GM12872 (cell line): ENCODE data around the gene MAN1C1.

Experiments
- TF ChIP-seq, protein P1 (sequence below): IDR thresholded peaks from 3 replicates; pipeline ENCODE4 v1.5.1; 2011; ENCODE audit warnings: low read depth, mild to moderate bottlenecking, low read length, moderate library complexity; ENCODE audit not compliant: insufficient read depth

MAN1C1 gene

GRCh38 chr1:25731148-25731547, 114.6 kb downstream of the MAN1C1 start:
- TF ChIP-seq, protein P1, sequence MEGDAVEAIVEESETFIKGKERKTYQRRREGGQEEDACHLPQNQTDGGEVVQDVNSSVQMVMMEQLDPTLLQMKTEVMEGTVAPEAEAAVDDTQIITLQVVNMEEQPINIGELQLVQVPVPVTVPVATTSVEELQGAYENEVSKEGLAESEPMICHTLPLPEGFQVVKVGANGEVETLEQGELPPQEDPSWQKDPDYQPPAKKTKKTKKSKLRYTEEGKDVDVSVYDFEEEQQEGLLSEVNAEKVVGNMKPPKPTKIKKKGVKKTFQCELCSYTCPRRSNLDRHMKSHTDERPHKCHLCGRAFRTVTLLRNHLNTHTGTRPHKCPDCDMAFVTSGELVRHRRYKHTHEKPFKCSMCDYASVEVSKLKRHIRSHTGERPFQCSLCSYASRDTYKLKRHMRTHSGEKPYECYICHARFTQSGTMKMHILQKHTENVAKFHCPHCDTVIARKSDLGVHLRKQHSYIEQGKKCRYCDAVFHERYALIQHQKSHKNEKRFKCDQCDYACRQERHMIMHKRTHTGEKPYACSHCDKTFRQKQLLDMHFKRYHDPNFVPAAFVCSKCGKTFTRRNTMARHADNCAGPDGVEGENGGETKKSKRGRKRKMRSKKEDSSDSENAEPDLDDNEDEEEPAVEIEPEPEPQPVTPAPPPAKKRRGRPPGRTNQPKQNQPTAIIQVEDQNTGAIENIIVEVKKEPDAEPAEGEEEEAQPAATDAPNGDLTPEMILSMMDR: no peak

GRCh38 chr1:25731626-25732370, 115.2 kb downstream of the MAN1C1 start:
- TF ChIP-seq, protein P1: no peak

DNA sequence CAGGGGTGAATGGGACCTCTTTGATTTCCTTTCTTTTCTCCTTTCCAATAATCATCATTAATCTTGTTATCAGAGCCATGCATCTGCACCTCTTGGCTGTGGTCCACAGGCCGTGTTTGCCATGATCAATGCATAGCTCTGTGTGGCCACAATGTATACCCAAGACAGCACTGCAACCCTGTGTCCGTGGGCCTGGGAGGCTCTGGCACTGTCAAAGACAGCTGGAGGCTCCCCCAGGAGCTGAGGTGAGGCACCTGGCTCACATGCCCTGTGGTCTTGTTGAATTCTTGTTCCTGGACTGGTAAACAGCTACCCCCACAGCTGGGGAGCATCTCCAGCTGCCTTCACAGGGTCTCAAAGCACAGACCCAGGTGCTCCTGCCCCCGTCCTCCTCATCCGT, 116.2 kb downstream of the MAN1C1 start:
- TF ChIP-seq, protein P1: no peak

DNA sequence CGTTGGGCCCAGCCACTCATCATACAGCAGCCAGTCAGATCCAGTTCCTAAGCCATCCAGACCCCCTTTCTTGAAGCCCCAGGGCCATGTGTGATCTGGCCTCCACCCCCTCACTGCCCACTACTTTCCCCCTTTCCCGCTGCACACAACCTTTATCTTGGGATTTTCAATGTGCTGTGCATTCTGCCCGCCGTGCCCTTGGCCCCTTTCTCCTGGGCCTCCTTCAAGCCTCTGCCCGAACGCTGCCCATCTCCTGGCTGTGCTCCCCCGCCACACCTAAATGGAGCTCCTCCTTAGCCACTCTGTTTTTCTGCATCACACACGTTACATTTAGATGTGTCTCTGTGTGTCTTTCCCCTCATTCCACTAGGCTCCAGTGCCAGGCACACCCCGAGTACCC, 116.7 kb downstream of the MAN1C1 start:
- TF ChIP-seq, protein P1: no peak

GRCh38 chr1:25735956-25736529, 119.5 kb downstream of the MAN1C1 start:
- TF ChIP-seq, protein P1: no peak

DNA sequence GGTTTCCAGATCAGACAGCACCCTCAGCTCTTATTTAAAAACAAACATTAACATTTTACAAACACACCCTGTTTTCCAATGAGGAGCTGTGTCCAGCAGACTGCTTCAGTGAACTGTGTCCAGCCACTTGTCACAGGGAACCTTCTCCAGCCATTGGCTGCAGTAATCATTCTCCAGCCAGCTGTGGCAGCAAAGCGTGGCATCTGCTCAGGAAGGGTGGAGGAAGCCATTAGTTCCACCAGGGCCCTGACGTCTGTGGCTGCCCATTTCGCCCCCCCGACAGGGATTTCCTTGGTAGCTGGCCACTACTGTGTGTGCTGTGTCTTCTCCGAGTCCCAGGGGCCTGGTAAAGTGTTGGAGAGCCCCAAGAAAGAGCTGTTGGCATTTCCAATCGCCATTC, 120.5 kb downstream of the MAN1C1 start:
- TF ChIP-seq, protein P1: no peak

DNA sequence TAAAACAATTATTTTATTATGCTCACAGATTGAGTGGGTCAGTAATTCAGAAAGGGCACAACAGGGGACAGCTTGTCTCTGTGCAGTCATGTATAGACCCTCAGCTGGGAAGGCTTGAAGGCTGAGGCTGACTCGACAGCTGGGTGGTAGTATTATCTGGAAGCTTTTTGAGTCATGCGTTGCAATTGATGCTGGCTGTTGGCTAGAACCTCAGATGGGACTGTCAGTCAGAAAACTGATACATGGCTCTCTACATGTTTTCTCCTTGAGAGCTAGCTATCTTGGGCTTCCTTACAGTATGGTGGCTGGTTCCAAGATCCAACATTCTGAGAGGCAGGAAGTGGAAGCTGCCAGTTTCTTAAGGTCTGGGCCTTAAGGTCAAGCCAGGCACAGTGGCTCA, 121.9 kb downstream of the MAN1C1 start:
- TF ChIP-seq, protein P1: no peak
